H1 (cell line): ENCODE data around the gene FCHO1. TPM values are rescaled to one million over a fixed set of nuclear protein-coding genes. Genes with fewer than 3 reads are reported as not detected.

Experiments
- CHD7 ChIP-seq: fragments of 300-600 bp; sonication (generic); IDR thresholded peaks from 2 replicates; pipeline ENCODE4 v1.7.1; 2012; ENCODE audit warnings: low read length, moderate library complexity, mild to moderate bottlenecking, inconsistent platforms; ENCODE audit not compliant: insufficient replicate concordance
- KDM5A ChIP-seq: fragments of 200-600 bp; IDR thresholded peaks from 2 replicates; pipeline ENCODE4 v1.7.1; 2012; ENCODE audit warnings: mild to moderate bottlenecking, low read length, inconsistent platforms, mixed read lengths
- RBBP5 ChIP-seq: IDR thresholded peaks from 2 replicates; pipeline ENCODE4 v1.7.1; 2012; ENCODE audit warnings: low read depth, mild to moderate bottlenecking, inconsistent platforms, low read length, moderate library complexity, borderline replicate concordance
- YY1 ChIP-seq: IDR thresholded peaks from 2 replicates; pipeline ENCODE4 v1.6.1; 2011; ENCODE audit warnings: low read depth, mild to moderate bottlenecking, low read length
- polyA plus RNA-seq, 7 experiments: library from polyadenylated mRNA; depleted of rRNA in 3 of 7; stranded (reverse) in 5 of 7; unstranded in 2 of 7; fragments of >200 nt in 5 of 7; fragments of 200-250 nt in 2 of 7; gene quantifications; 1 replicate in 5 of 7; 2 replicates in 1 of 7; 4 replicates in 1 of 7; pipeline versions ENCODE4 v1.2.1 to v1.2.3, GENCODE V29; 2011 to 2013; ENCODE audit warnings: missing spikeins in 2 of 7, mixed read lengths in 2 of 7
- total RNA-seq: library from RNA; stranded (reverse); fragmentation: NEBNext Ultra II Directional; extraction: Animal tissue kit (Norgen Biotek cat#: 25700); gene quantifications from 2 replicates; pipeline ENCODE4 v1.2.1, GENCODE V29; 2021

The FCHO1 gene
- total and polyA plus RNA-seq, 2 of the 8 experiments (the other 6 are each of a cell fraction or from before 2014, with no cell fraction given) = 13.0 to 25.9 TPM

GRCh38 chr19:17761148-17761547, 9.9 kb downstream of the FCHO1 start (continued):
- TF ChIP-seq CHD7 = no peak
- no peak for TF ChIP-seq YY1
- no peak for TF ChIP-seq RBBP5
- TF ChIP-seq KDM5A = no peak
